Measurements from ENCODE around the gene CEP85. TPM values are rescaled to one million over a fixed set of nuclear protein-coding genes. Genes with fewer than 3 reads are reported as not detected.
"Not testable (repeated sequence)": the region's sequence is repeated elsewhere in the genome, so short reads cannot be mapped to it uniquely, and the experiment has no call there.

The CEP85 gene
- total and polyA plus RNA-seq, 10 of the 15 experiments (the other 5 are each of a cell fraction or from before 2014, with no cell fraction given) = 8.4 to 26.8 (median 21.5) TPM

DNA sequence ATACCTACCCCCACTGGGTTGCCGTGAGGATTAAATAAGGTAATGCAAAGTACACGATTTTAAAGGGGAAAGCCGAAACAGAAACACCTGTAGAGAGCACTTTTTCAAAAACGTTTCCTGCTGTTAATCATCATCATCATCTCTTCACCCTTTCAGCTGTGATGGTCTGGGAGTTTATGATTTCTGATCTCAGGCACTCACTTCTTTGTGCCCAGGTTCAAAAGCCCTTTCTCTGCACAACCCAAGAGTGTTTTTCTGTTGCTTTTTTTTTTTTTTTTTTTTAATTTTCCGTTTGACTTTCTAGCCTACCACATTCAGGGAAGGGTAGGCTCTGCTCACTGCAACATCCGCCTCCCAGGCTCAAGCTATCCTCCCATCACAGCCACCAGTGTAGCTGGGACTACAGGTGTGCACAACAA is 73.4 kb downstream of the CEP85 start:
- BruUV-seq (replicated peaks) = no TSS peak
- Histone ChIP-seq H3K27me3 (replicated peaks in 1 of 2; ENCODE audit: control insufficient read depth in 2 of 2, insufficient read depth in 2 of 2, low read length in 1 of 2) (no peaks in the 10 kb centered on the region), H3K9me3 (replicated peaks; ENCODE audit: control insufficient read depth, insufficient read depth, low read length) (no peaks in the 10 kb centered on the region), H3K79me2 (ENCODE audit: control insufficient read depth, insufficient read depth, low read length) (peaks cover 4% of the 10 kb centered on the region), H3K9ac (ENCODE audit: control insufficient read depth, insufficient read depth, low read length) (peak overlapping the region; percentile 76), H3K27ac (ENCODE audit: control insufficient read depth, insufficient read depth) (peak overlapping the region; percentile 94), H4K20me1 (ENCODE audit: control insufficient read depth, insufficient read depth) (no peaks in the 10 kb centered on the region), H2AFZ (ENCODE audit: control insufficient read depth, low read depth, low read length) (peak overlapping the region; percentile 94), H3K36me3 (ENCODE audit: control insufficient read depth in 2 of 2, insufficient read depth in 2 of 2, low read length in 1 of 2) (no peaks in the 10 kb centered on the region), H3K4me3 (peak overlapping the region; percentile 73), H3K4me2 (ENCODE audit: control insufficient read depth, insufficient read depth) (peak overlapping the region; percentile 98), H3K4me1 (ENCODE audit: control insufficient read depth, insufficient read depth, low read length) (peaks cover 14% of the 10 kb centered on the region)
- CTCF ChIA-PET = interaction anchor here (0.6 to 4.8 kb wide), 7 partner anchors 9 to 138 kb away, joined by 3 to 34 read pairs (median 6); partner anchors contain the start of gene ZNF593
- POLR2A ChIA-PET = interaction anchor here (0.6 to 5.6 kb wide), 10 partner anchors 10 to 1261 kb away, joined by 3 to 58 read pairs (median 5); partner anchors contain the start of gene CD52
- peak; percentile 64 for FAIRE-seq
- SMC1A ChIA-PET (ENCODE audit: uncharacterized antibody, unreplicated experiment) = interaction anchor here (0.6 to 3.0 kb wide), 5 partner anchors 10 to 102 kb away, joined by 3 to 40 read pairs (median 9); partner anchors contain the start of gene CD52
- no peak for TF ChIP-seq CBX5 (IDR thresholded peaks at IDR 0.05; ENCODE audit: low read depth)
- TF ChIP-seq RAD21 (IDR thresholded peaks at IDR 0.05; ENCODE audit: insufficient read depth, low read depth, low read length) = no peak
- no peak for TF ChIP-seq SP1 (IDR thresholded peaks at IDR 0.05; ENCODE audit: low read depth, low read length)
- TF ChIP-seq MTA3 (IDR thresholded peaks at IDR 0.05; ENCODE audit: borderline replicate concordance, low read length) = 0 out of 2 replicates have a peak, but pooled peaks have one; percentile 41
- RAD21 ChIA-PET (ENCODE audit: unreplicated experiment) = interaction anchor here (0.7 to 3.9 kb wide), 6 partner anchors 8 to 25 kb away, joined by 3 to 27 read pairs (median 14); partner anchors contain the start of gene CD52
- no peak for DNase-seq (ENCODE audit: low read depth, low spot score)
- in situ Hi-C loops (cut with MboI) (no loop called here), intact Hi-C loops (cut with micrococcal nuclease; ENCODE audit: unreplicated experiment) (no loop called here)
- WGBS (ENCODE audit: insufficient coverage, insufficient replicate concordance, low lambda C conversion rate, missing lambda C conversion rate) = 4% methylated on average over 4 of the region's 6 CpGs
- ATAC-seq = peak; percentile 8

DNA sequence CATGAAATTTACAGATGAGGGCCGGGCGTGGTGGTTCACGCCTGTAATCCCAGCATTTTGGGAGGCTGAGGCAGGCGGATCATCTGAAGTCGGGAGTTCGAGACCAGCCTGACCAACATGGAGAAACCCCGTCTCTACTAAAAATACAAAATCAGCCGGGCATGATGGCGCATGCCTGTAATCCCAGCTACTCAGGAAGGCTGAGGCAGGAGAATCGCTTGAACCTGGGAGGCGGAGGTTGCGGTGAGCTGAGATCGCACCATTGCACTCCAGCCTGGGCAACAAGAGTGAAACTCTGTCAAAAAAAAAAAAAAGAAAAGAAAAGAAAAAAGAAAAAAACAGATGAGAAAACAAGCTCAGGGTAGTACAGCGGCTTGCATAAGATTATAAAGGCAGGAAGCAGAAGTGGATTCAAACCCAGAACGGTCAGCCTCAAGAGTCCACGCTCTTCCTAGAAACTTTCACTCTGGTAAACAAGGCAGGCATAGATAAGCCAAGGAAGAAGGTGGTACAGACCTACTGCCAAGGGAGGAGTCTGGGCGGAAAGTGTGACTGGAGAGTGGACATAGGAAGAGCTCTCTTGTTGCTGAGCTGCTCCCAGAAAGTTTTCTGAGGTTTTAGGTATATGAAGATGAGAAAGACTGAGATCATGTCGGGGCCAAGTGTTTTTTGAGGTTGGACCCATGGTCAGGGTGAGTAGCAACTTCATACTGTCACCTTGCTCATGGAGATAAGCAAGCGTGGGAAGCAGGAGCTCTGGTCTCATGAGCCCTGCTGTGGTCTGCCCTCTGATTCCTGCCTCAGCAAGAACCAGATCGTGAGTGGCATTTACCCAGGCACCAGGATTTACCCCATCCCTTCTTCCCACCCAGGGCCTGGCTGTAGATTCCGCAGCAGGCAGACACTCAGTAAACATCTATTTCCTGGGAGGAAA is 74.2 kb downstream of the CEP85 start:
- H3K27me3 ChIP-seq (replicated peaks in 1 of 2; ENCODE audit: control insufficient read depth in 2 of 2, insufficient read depth in 2 of 2, low read length in 1 of 2); intact Hi-C loops (cut with micrococcal nuclease; ENCODE audit: unreplicated experiment); in situ Hi-C loops (cut with MboI); ATAC-seq; H3K9ac ChIP-seq (ENCODE audit: control insufficient read depth, insufficient read depth, low read length); BruUV-seq (replicated peaks); H3K9me3 ChIP-seq (replicated peaks; ENCODE audit: control insufficient read depth, insufficient read depth, low read length); H3K36me3 ChIP-seq (ENCODE audit: control insufficient read depth in 2 of 2, insufficient read depth in 2 of 2, low read length in 1 of 2); H3K79me2 ChIP-seq (ENCODE audit: control insufficient read depth, insufficient read depth, low read length); DNase-seq (ENCODE audit: low read depth, low spot score); H3K4me3 ChIP-seq; FAIRE-seq; H2AFZ ChIP-seq (ENCODE audit: control insufficient read depth, low read depth, low read length); H3K27ac ChIP-seq (ENCODE audit: control insufficient read depth, insufficient read depth); H4K20me1 ChIP-seq (ENCODE audit: control insufficient read depth, insufficient read depth): not testable (repeated sequence)
- ChIA-PET POLR2A (interaction anchor here (0.6 to 5.6 kb wide), 7 partner anchors 9 to 1262 kb away, joined by 4 to 58 read pairs (median 5); partner anchors contain the start of gene CD52), RAD21 (ENCODE audit: unreplicated experiment) (interaction anchor here (1.4 to 3.9 kb wide), 6 partner anchors 10 to 26 kb away, joined by 3 to 27 read pairs (median 14); partner anchors contain the start of gene CD52), CTCF (interaction anchor here (0.9 to 4.8 kb wide), 6 partner anchors 8 to 32 kb away, joined by 3 to 34 read pairs (median 7); no protein-coding TSS in a partner anchor), SMC1A (ENCODE audit: uncharacterized antibody, unreplicated experiment) (interaction anchor here (1.2 to 3.0 kb wide), 5 partner anchors 9 to 30 kb away, joined by 4 to 40 read pairs (median 9); partner anchors contain the start of gene CD52)
- H3K4me1 ChIP-seq (ENCODE audit: control insufficient read depth, insufficient read depth, low read length) = peaks cover 16% of the 10 kb centered on the region
- 83% methylated on average over 18 of the region's 21 CpGs for WGBS (ENCODE audit: insufficient coverage, insufficient replicate concordance, low lambda C conversion rate, missing lambda C conversion rate)
- peak overlapping the region; percentile 98; the same call in 1 of the 2 replicates for H3K4me2 ChIP-seq (ENCODE audit: control insufficient read depth, insufficient read depth)
